GM23248 (cell line): ENCODE data around the gene DDX4. TPM values are rescaled to one million over a fixed set of nuclear protein-coding genes. Genes with fewer than 3 reads are reported as not detected.

Source experiments
- DNase-seq: peaks from one replicate; pipeline ENCODE4 v3.0.0-alpha.2; 2015
- H2AFZ ChIP-seq: fragments of 200-600 bp; sonication (generic); 2 replicates; pipeline ENCODE4 v1.6.1; 2016; ENCODE audit warnings: antibody characterized with exemption
- H3F3A ChIP-seq: fragments of 200-600 bp; sonication (generic); 2 replicates; pipeline ENCODE4 v1.6.1; 2016; ENCODE audit warnings: mild to moderate bottlenecking, antibody characterized with exemption, mixed run types; ENCODE audit not compliant: insufficient read depth
- H3K27ac ChIP-seq: fragments of 200-600 bp; sonication (generic); 2 replicates; pipeline ENCODE4 v1.5.1; 2016; ENCODE audit warnings: mild to moderate bottlenecking
- H3K27me3 ChIP-seq: fragments of 200-600 bp; sonication (generic); replicated peaks from 2 replicates; pipeline ENCODE4 v1.6.1; 2016; ENCODE audit warnings: mild to moderate bottlenecking; ENCODE audit not compliant: insufficient read depth
- H3K36me3 ChIP-seq: fragments of 200-600 bp; sonication (generic); 2 replicates; pipeline ENCODE4 v1.6.1; 2016; ENCODE audit warnings: low read depth, mild to moderate bottlenecking
- H3K4me1 ChIP-seq: fragments of 200-600 bp; sonication (generic); 2 replicates; pipeline ENCODE4 v1.6.1; 2016; ENCODE audit warnings: mild to moderate bottlenecking; ENCODE audit not compliant: insufficient read depth
- H3K4me2 ChIP-seq: fragments of 200-600 bp; sonication (generic); one replicate; pipeline ENCODE4 v1.6.1; 2016; ENCODE audit warnings: mild to moderate bottlenecking; ENCODE audit not compliant: unreplicated experiment
- H3K4me3 ChIP-seq: fragments of 200-600 bp; sonication (generic); 2 replicates; pipeline ENCODE4 v1.5.1; 2016; ENCODE audit warnings: mild to moderate bottlenecking
- H3K79me2 ChIP-seq: fragments of 200-600 bp; sonication (generic); 2 replicates; pipeline ENCODE4 v1.6.1; 2016; ENCODE audit warnings: mild to moderate bottlenecking; ENCODE audit not compliant: insufficient read depth
- H3K9ac ChIP-seq: fragments of 200-600 bp; sonication (generic); 2 replicates; pipeline ENCODE4 v1.6.1; 2016; ENCODE audit warnings: mild to moderate bottlenecking
- H3K9me2 ChIP-seq: fragments of 200-600 bp; sonication (generic); 2 replicates; pipeline ENCODE4 v1.6.1; 2016; ENCODE audit warnings: mixed run types, mild to moderate bottlenecking, moderate library complexity; ENCODE audit not compliant: insufficient read depth
- H3K9me3 ChIP-seq: fragments of 200-600 bp; sonication (generic); one replicate; pipeline ENCODE4 v1.6.1; 2017; ENCODE audit warnings: low read depth
- H4K20me1 ChIP-seq: fragments of 200-600 bp; sonication (generic); 2 replicates; pipeline ENCODE4 v1.6.0; 2016; ENCODE audit not compliant: insufficient read depth
- EZH2 ChIP-seq: fragments of 200-600 bp; sonication (generic); IDR thresholded peaks from 2 replicates; pipeline ENCODE4 v1.6.1; 2018; ENCODE audit warnings: antibody characterized with exemption, mild to moderate bottlenecking; ENCODE audit not compliant: insufficient read depth, poor library complexity, severe bottlenecking
- EZH2phosphoT487 ChIP-seq: fragments of 200-600 bp; sonication (generic); IDR thresholded peaks from 2 replicates; pipeline ENCODE4 v1.6.1; 2018; ENCODE audit warnings: antibody characterized with exemption, moderate library complexity, mild to moderate bottlenecking, low read depth; ENCODE audit not compliant: insufficient read depth
- WGBS, 2 experiments: methylation state at CpG; one replicate each; pipeline ENCODE4 v1.1.6; 2015 to 2017; ENCODE audit warnings: low lambda C conversion rate in 2 of 2, low coverage in 1 of 2; ENCODE audit errors: missing lambda C conversion rate in 2 of 2; 5-methylcytosine and 5-hydroxymethylcytosine counted together
- in situ Hi-C: fragments of 300-500 bp; cut with MboI; formaldehyde crosslinking; loops from 2 replicates; pipeline ENCODE4 v1.15.0; 2020
- polyA plus RNA-seq: library from polyadenylated mRNA; unstranded; fragments of >200 nt; fragmentation: Nextera tagmentation; extraction: Ambion mirVana; gene quantifications from 2 replicates; pipeline ENCODE4 v1.2.1, GENCODE V29; 2016
- total RNA-seq: library from RNA; depleted of rRNA; stranded (reverse); fragments of >200 nt; shearing (Covaris generic); gene quantifications from 2 replicates; pipeline ENCODE4 v1.2.3, GENCODE V29; 2014

DDX4 gene
- total and polyA plus RNA-seq, 2 experiments from 2014 or later = not detected

GRCh38 chr5:55763746-55764420 is 26.0 kb downstream of the DDX4 start:
- Histone ChIP-seq H3K9me3 (no peaks in the 10 kb centered on the region), H3F3A (no peaks in the 10 kb centered on the region), H4K20me1 (no peaks in the 10 kb centered on the region), H3K4me2 (no peak overlapping the region), H3K27ac (no peak overlapping the region), H2AFZ (no peak overlapping the region), H3K4me1 (no peaks in the 10 kb centered on the region), H3K36me3 (no peaks in the 10 kb centered on the region), H3K4me3 (no peak overlapping the region), H3K27me3 (no peaks in the 10 kb centered on the region), H3K9me2 (no peaks in the 10 kb centered on the region), H3K79me2 (no peaks in the 10 kb centered on the region), H3K9ac (no peak overlapping the region)
- DNase-seq = no peak
- WGBS, 2 experiments = 96 to 98% methylated on average over 2 of the region's 2 CpGs
- no peak for TF ChIP-seq EZH2
- TF ChIP-seq EZH2phosphoT487 = no peak
- in situ Hi-C loops = no loop called here

GRCh38 chr5:55768279-55768678 is 30.4 kb downstream of the DDX4 start:
- 86 to 92% methylated on average over 2 of the region's 2 CpGs for whole genome bisulfite sequencing, 2 experiments
- in situ Hi-C loops = no loop called here
- no peaks in the 10 kb centered on the region for H3K4me1 ChIP-seq
- no peaks in the 10 kb centered on the region for H3K36me3 ChIP-seq
- H3K27me3 ChIP-seq = no peaks in the 10 kb centered on the region
- no peaks in the 10 kb centered on the region for H4K20me1 ChIP-seq
- no peak overlapping the region for H3K27ac ChIP-seq
- DNase-seq = no peak
- no peak overlapping the region for H3K4me2 ChIP-seq
- H3F3A ChIP-seq = no peaks in the 10 kb centered on the region
- H3K79me2 ChIP-seq = no peaks in the 10 kb centered on the region
- no peaks in the 10 kb centered on the region for H3K9me3 ChIP-seq
- no peak overlapping the region for H2AFZ ChIP-seq
- no peaks in the 10 kb centered on the region for H3K9me2 ChIP-seq
- TF ChIP-seq EZH2phosphoT487 = no peak
- TF ChIP-seq EZH2 = no peak
- H3K9ac ChIP-seq = no peak overlapping the region
- H3K4me3 ChIP-seq = no peak overlapping the region

GRCh38 chr5:55771175-55771655 is 33.4 kb downstream of the DDX4 start:
- in situ Hi-C loops = no loop called here
- no peak for DNase-seq

GRCh38 chr5:55773057-55773456 is 35.2 kb downstream of the DDX4 start:
- Histone ChIP-seq H3K79me2 (no peaks in the 10 kb centered on the region), H3K27me3 (no peaks in the 10 kb centered on the region), H3K27ac (no peak overlapping the region), H3K36me3 (no peaks in the 10 kb centered on the region), H3K4me3 (no peak overlapping the region), H3K9me3 (no peaks in the 10 kb centered on the region), H4K20me1 (no peaks in the 10 kb centered on the region), H3K4me1 (no peaks in the 10 kb centered on the region), H3K4me2 (no peak overlapping the region), H3F3A (no peaks in the 10 kb centered on the region), H3K9me2 (no peaks in the 10 kb centered on the region), H2AFZ (no peak overlapping the region), H3K9ac (no peak overlapping the region)
- TF ChIP-seq EZH2phosphoT487 = no peak
- TF ChIP-seq EZH2 = no peak
- DNase-seq = no peak
- 95 to 100% methylated on average over 1 of the region's 1 CpG for WGBS, 2 experiments
- in situ Hi-C loops = no loop called here

More at GRCh38 chr5:55771175-55771655, 33.4 kb downstream of the DDX4 start:
- Histone ChIP-seq H3K9me3 (no peaks in the 10 kb centered on the region), H2AFZ (no peak overlapping the region), H3K9me2 (no peaks in the 10 kb centered on the region), H4K20me1 (no peaks in the 10 kb centered on the region), H3K4me1 (no peaks in the 10 kb centered on the region), H3K79me2 (no peaks in the 10 kb centered on the region), H3K36me3 (no peaks in the 10 kb centered on the region), H3K27ac (no peak overlapping the region), H3F3A (no peaks in the 10 kb centered on the region), H3K4me2 (no peak overlapping the region), H3K27me3 (no peaks in the 10 kb centered on the region), H3K9ac (no peak overlapping the region), H3K4me3 (no peak overlapping the region)
- TF ChIP-seq EZH2 (no peak), EZH2phosphoT487 (no peak)
- 97 to 98% methylated on average over 2 of the region's 2 CpGs for WGBS, 2 experiments
